ENCODE measurements around the gene RALGAPA2.

DNA sequence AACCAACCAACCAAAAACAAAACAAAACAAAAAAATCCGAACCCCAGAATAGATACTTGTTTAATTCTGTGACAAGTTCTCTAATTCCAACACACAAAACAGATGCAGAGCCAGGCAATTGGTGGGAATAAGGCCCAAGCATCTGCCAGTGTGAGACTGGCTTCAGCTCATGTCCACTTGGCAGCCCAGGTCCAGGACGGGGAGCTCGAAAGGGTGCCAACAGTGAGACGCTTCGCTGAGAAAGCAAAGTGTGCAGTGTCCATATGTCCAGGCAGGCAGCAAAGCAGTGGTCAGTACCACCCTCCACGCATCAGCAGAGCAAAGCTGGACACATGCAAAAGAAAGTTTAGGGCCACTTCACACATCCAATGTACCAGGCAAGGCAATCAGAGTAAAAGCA is 102.9 kb downstream of the RALGAPA2 start:
- TF ChIP-seq, protein P1, sequence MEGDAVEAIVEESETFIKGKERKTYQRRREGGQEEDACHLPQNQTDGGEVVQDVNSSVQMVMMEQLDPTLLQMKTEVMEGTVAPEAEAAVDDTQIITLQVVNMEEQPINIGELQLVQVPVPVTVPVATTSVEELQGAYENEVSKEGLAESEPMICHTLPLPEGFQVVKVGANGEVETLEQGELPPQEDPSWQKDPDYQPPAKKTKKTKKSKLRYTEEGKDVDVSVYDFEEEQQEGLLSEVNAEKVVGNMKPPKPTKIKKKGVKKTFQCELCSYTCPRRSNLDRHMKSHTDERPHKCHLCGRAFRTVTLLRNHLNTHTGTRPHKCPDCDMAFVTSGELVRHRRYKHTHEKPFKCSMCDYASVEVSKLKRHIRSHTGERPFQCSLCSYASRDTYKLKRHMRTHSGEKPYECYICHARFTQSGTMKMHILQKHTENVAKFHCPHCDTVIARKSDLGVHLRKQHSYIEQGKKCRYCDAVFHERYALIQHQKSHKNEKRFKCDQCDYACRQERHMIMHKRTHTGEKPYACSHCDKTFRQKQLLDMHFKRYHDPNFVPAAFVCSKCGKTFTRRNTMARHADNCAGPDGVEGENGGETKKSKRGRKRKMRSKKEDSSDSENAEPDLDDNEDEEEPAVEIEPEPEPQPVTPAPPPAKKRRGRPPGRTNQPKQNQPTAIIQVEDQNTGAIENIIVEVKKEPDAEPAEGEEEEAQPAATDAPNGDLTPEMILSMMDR (IDR thresholded peaks at IDR 0.05; ENCODE audit: poor library complexity, severe bottlenecking) = no peak
- TF ChIP-seq EZH2 (IDR thresholded peaks at IDR 0.05; ENCODE audit: borderline replicate concordance, insufficient read depth, low read length, poor library complexity, severe bottlenecking) (no peak), TAF1 (IDR thresholded peaks at IDR 0.05; ENCODE audit: low read depth) (no peak), RAD21 (conservative IDR thresholded peaks at IDR 0.05) (no peak), EP300 (conservative IDR thresholded peaks at IDR 0.05; ENCODE audit: poor library complexity, severe bottlenecking) (no peak), SMC3 (conservative IDR thresholded peaks at IDR 0.05; ENCODE audit: poor library complexity) (no peak)

All from neural cell (in vitro differentiated cells).